Measurements from ENCODE around the gene RAD51B. TPM values are rescaled to one million over a fixed set of nuclear protein-coding genes. Genes with fewer than 3 reads are reported as not detected.

Gene RAD51B
- total RNA-seq, 1 experiment from 2014 or later = 8.5 TPM

- ATAC-seq = no peak
- in situ Hi-C loops (cut with HindIII; ENCODE audit: low pct_unique_long_range_greater_than_20kb, low sequenced_read_pairs) = no loop called here
- intact Hi-C loops (cut with micrococcal nuclease; ENCODE audit: unreplicated experiment) = no loop called here
- H3K4me1 ChIP-seq (ENCODE audit: control insufficient read depth, insufficient read depth, low read length) = no peaks in the 10 kb centered on the region
- DNase-seq (ENCODE audit: low read depth, low spot score) = no peak
- ChIA-PET POLR2A (no interaction called here), CTCF (no interaction called here)
- no peaks in the 10 kb centered on the region for H3K27me3 ChIP-seq (ENCODE audit: control insufficient read depth, insufficient read depth, low read length)
- H3K27ac ChIP-seq (ENCODE audit: low read length) = no peak overlapping the region
- H3K4me3 ChIP-seq (ENCODE audit: low read depth in 2 of 2, low read length in 2 of 2) = no peak overlapping the region
- H3K9me3 ChIP-seq (ENCODE audit: control insufficient read depth, insufficient read depth, low read depth, low read length) = no peaks in the 10 kb centered on the region
- BruUV-seq (replicated peaks) = no TSS peak
- no peaks in the 10 kb centered on the region for H3K36me3 ChIP-seq (ENCODE audit: control insufficient read depth, insufficient read depth, low read length)
- TF ChIP-seq REST (IDR thresholded peaks at IDR 0.05; ENCODE audit: insufficient read depth in 1 of 2, low read depth in 2 of 2, low read length in 1 of 2) (no peak), SIN3A (IDR thresholded peaks at IDR 0.05; ENCODE audit: borderline replicate concordance, insufficient read depth, low read depth, low read length) (no peak), TCF7L2 (IDR thresholded peaks at IDR 0.05; ENCODE audit: low read depth, low read length) (no peak), CTCF (IDR thresholded peaks at IDR 0.05) (no peak), POLR2AphosphoS5 (IDR thresholded peaks at IDR 0.05; ENCODE audit: low read depth, low read length) (no peak)
Observed at GRCh38 chr14:68503186-68503825, 683.7 kb downstream of the RAD51B start.

GRCh38 chr14:68504861-68505260, 685.3 kb downstream of the RAD51B start:
- POLR2A ChIA-PET = no interaction called here
- ATAC-seq = no peak
- intact Hi-C loops (cut with micrococcal nuclease; ENCODE audit: unreplicated experiment) = no loop called here

More at GRCh38 chr14:68504861-68505260, 685.3 kb downstream of the RAD51B start:
- Histone ChIP-seq H3K36me3 (ENCODE audit: control insufficient read depth, insufficient read depth, low read length) (no peaks in the 10 kb centered on the region), H3K4me3 (ENCODE audit: low read depth in 2 of 2, low read length in 2 of 2) (no peak overlapping the region), H3K27me3 (ENCODE audit: control insufficient read depth, insufficient read depth, low read length) (no peaks in the 10 kb centered on the region), H3K9me3 (ENCODE audit: control insufficient read depth, insufficient read depth, low read depth, low read length) (no peaks in the 10 kb centered on the region), H3K27ac (ENCODE audit: low read length) (no peak overlapping the region), H3K4me1 (ENCODE audit: control insufficient read depth, insufficient read depth, low read length) (no peaks in the 10 kb centered on the region)
- BruUV-seq (replicated peaks) = no TSS peak
- DNase-seq (ENCODE audit: low read depth, low spot score) = no peak
- in situ Hi-C loops (cut with HindIII; ENCODE audit: low pct_unique_long_range_greater_than_20kb, low sequenced_read_pairs) = no loop called here
- CTCF ChIA-PET = interaction anchor here (0.6 kb wide), 1 partner anchor 202 kb away, joined by 3 read pairs; no protein-coding TSS in a partner anchor
- TF ChIP-seq SIN3A (IDR thresholded peaks at IDR 0.05; ENCODE audit: borderline replicate concordance, insufficient read depth, low read depth, low read length) (no peak), CTCF (IDR thresholded peaks at IDR 0.05) (no peak), TCF7L2 (IDR thresholded peaks at IDR 0.05; ENCODE audit: low read depth, low read length) (no peak), REST (IDR thresholded peaks at IDR 0.05; ENCODE audit: insufficient read depth in 1 of 2, low read depth in 2 of 2, low read length in 1 of 2) (no peak), POLR2AphosphoS5 (IDR thresholded peaks at IDR 0.05; ENCODE audit: low read depth, low read length) (no peak)
